HCT116 (cell line): ENCODE data around the gene B3GALNT2. TPM values are rescaled to one million over a fixed set of nuclear protein-coding genes. Genes with fewer than 3 reads are reported as not detected.
"Not testable (repeated sequence)": the region's sequence is repeated elsewhere in the genome, so short reads cannot be mapped to it uniquely, and the experiment has no call there.

ENCODE experiments used
- ATAC-seq: fragments of 200-7000 bp; cut with Tn5 transposase; 2 replicates; pipeline ENCODE4 v1.9.1; 2020; ENCODE audit warnings: mild to moderate bottlenecking, moderate library complexity
- BruUV-seq: library from RNA; stranded (reverse); fragments of 400-500 nt; replicated peaks from 2 replicates; lab custom pipeline; 2021; lab: Mats Ljungman, UMichigan
- CTCF ChIA-PET: fragments of 300-600 bp; sonication (Branson Sonifier 250); formaldehyde crosslinking; loops from one replicate; lab custom pipeline; 2021; ENCODE audit warnings: antibody characterized with exemption; lab: Charles Lee
- POLR2A ChIA-PET: fragments of 300-600, 350-600 bp; sonication (Branson Sonifier 250); formaldehyde crosslinking; loops from one replicate; lab custom pipeline; 2021; ENCODE audit warnings: antibody characterized with exemption; lab: Charles Lee
- RAD21 ChIA-PET, 2 experiments: fragments of 300-600 bp; sonication (Branson Sonifier 250); formaldehyde crosslinking; loops; one replicate each; lab custom pipeline; 2023; ENCODE audit warnings: low total read pairs in 2 of 2; ENCODE audit not compliant: uncharacterized antibody in 2 of 2, unreplicated experiment in 2 of 2, low non-redundant PET in 1 of 2; lab: Charles Lee
- DNase-seq: peaks from one replicate; pipeline ENCODE4 v3.0.0-alpha.2; 2010; ENCODE audit warnings: low read depth, low spot score
- H2AFZ ChIP-seq: fragments of 200-600 bp; shearing (Covaris generic), sonication (generic); 2 replicates; pipeline ENCODE4 v1.6.1; 2017; ENCODE audit warnings: low read depth, mixed run types, mixed read lengths, antibody characterized with exemption, low read length; ENCODE audit not compliant: poor library complexity, severe bottlenecking
- H3K27ac ChIP-seq: 2 replicates; pipeline ENCODE4 v1.5.1; 2012; ENCODE audit warnings: low read depth, low read length
- H3K27me3 ChIP-seq: fragments of 200-600 bp; sonication (generic); 2 replicates; pipeline ENCODE4 v1.6.1; 2016; ENCODE audit warnings: mixed run types, low read length, mixed read lengths; ENCODE audit not compliant: insufficient read depth
- H3K36me3 ChIP-seq, 2 experiments: fragments of 200-500 bp in 1 of 2; fragments of 200-600 bp in 1 of 2; sonication (Bioruptor generic) in 1 of 2; sonication (generic) in 1 of 2; 2 replicates each; pipeline versions ENCODE4 v1.5.1 to v1.6.1; 2014 to 2016; ENCODE audit warnings: low read length in 2 of 2, inconsistent platforms in 1 of 2, mixed read lengths in 1 of 2, mixed run types in 1 of 2; ENCODE audit not compliant: insufficient read depth in 2 of 2, control insufficient read depth in 1 of 2
- H3K4me1 ChIP-seq, 2 experiments: fragments of 200-600 bp in 1 of 2; sonication (generic) in 1 of 2; 2 replicates each; pipeline versions ENCODE4 v1.5.1 to v1.6.1; 2012 to 2017; ENCODE audit warnings: low read length in 2 of 2, inconsistent platforms in 1 of 2, mild to moderate bottlenecking in 1 of 2, mixed read lengths in 1 of 2, mixed run types in 1 of 2, moderate library complexity in 1 of 2; ENCODE audit not compliant: insufficient read depth in 2 of 2, control insufficient read depth in 1 of 2
- H3K4me2 ChIP-seq: fragments of 200-600 bp; sonication (generic); 2 replicates; pipeline ENCODE4 v1.6.1; 2017; ENCODE audit warnings: mixed run types, low read length, mixed read lengths
- H3K4me3 ChIP-seq, 2 experiments: fragments of 200-600 bp in 1 of 2; sonication (generic) in 1 of 2; replicated peaks in 1 of 2; 2 replicates each; pipeline ENCODE4 v1.5.1; 2011 to 2016; ENCODE audit warnings: low read length in 2 of 2, control low read depth in 1 of 2, low read depth in 1 of 2, mild to moderate bottlenecking in 1 of 2, mixed read lengths in 1 of 2, mixed run types in 1 of 2
- H3K79me2 ChIP-seq: fragments of 200-600 bp; sonication (generic); 2 replicates; pipeline ENCODE4 v1.6.1; 2017; ENCODE audit warnings: mild to moderate bottlenecking, mixed run types, low read length, moderate library complexity, mixed read lengths; ENCODE audit not compliant: insufficient read depth
- H3K9ac ChIP-seq: fragments of 200-600 bp; sonication (generic); 2 replicates; pipeline ENCODE4 v1.6.1; 2016; ENCODE audit warnings: low read length, mixed read lengths
- H3K9me2 ChIP-seq: fragments of 200-600 bp; sonication (generic), shearing (Covaris generic); 2 replicates; pipeline ENCODE4 v1.6.1; 2017; ENCODE audit warnings: mixed run types, mild to moderate bottlenecking, moderate library complexity; ENCODE audit not compliant: insufficient read depth
- H3K9me3 ChIP-seq, 2 experiments: fragments of 200-500 bp in 1 of 2; fragments of 200-600 bp in 1 of 2; sonication (Bioruptor generic) in 1 of 2; sonication (generic) in 1 of 2; 2 replicates each; pipeline ENCODE4 v1.6.1; 2014 to 2017; ENCODE audit warnings: low read length in 2 of 2, mixed read lengths in 2 of 2, inconsistent platforms in 1 of 2, low read depth in 1 of 2, mild to moderate bottlenecking in 1 of 2, mixed run types in 1 of 2, moderate library complexity in 1 of 2; ENCODE audit not compliant: control insufficient read depth in 1 of 2, insufficient read depth in 1 of 2
- H4K20me1 ChIP-seq: fragments of 200-600 bp; sonication (generic), shearing (Covaris generic); 2 replicates; pipeline ENCODE4 v1.6.1; 2017; ENCODE audit warnings: mixed run types, mild to moderate bottlenecking, moderate library complexity; ENCODE audit not compliant: insufficient read depth
- ATF3 ChIP-seq: IDR thresholded peaks from 2 replicates; pipeline ENCODE4 v1.6.1; 2012
- CBX3 ChIP-seq: IDR thresholded peaks from 2 replicates; pipeline ENCODE4 v1.6.1; 2012; ENCODE audit warnings: low read depth
- CEBPB ChIP-seq: IDR thresholded peaks from 2 replicates; pipeline ENCODE4 v1.6.1; 2012; ENCODE audit warnings: low read depth
- CTCF ChIP-seq, 3 experiments: fragments of 200-600 bp in 1 of 3; sonication (generic) in 1 of 3; IDR thresholded peaks in 2 of 3; conservative IDR thresholded peaks in 1 of 3; 2 replicates each; pipeline ENCODE4 v1.5.1; 2012 to 2017; ENCODE audit warnings: low read depth in 2 of 3, low read length in 2 of 3, antibody characterized with exemption in 1 of 3, borderline replicate concordance in 1 of 3, control low read depth in 1 of 3, mild to moderate bottlenecking in 1 of 3, mixed read lengths in 1 of 3, mixed run types in 1 of 3, moderate library complexity in 1 of 3; ENCODE audit not compliant: insufficient read depth in 1 of 3
- EGR1 ChIP-seq: IDR thresholded peaks from 2 replicates; pipeline ENCODE4 v1.6.1; 2012; ENCODE audit warnings: low read depth
- EZH2phosphoT487 ChIP-seq: fragments of 200-600 bp; IDR thresholded peaks from 2 replicates; pipeline ENCODE4 v1.6.1; 2018; ENCODE audit warnings: antibody characterized with exemption, borderline replicate concordance
- POLR2A ChIP-seq: IDR thresholded peaks from 2 replicates; pipeline ENCODE4 v1.7.0; 2011; ENCODE audit warnings: borderline replicate concordance; ENCODE audit not compliant: insufficient read depth, insufficient read length; ENCODE audit errors: extremely low read depth
- POLR2AphosphoS5 ChIP-seq: IDR thresholded peaks from 2 replicates; pipeline ENCODE4 v1.6.1; 2011; ENCODE audit warnings: mild to moderate bottlenecking, low read depth, low read length, moderate library complexity
- SIN3A ChIP-seq: IDR thresholded peaks from 2 replicates; pipeline ENCODE4 v1.6.1; 2012; ENCODE audit warnings: low read depth
- TCF7L2 ChIP-seq: IDR thresholded peaks from 2 replicates; pipeline ENCODE4 v1.7.0; 2011; ENCODE audit warnings: borderline replicate concordance, inconsistent platforms; ENCODE audit not compliant: insufficient read depth, insufficient read length; ENCODE audit errors: extremely low read depth
- YY1 ChIP-seq: IDR thresholded peaks from 2 replicates; pipeline ENCODE4 v1.6.1; 2011; ENCODE audit warnings: low read length, low read depth, moderate library complexity, mild to moderate bottlenecking; ENCODE audit not compliant: insufficient replicate concordance; ENCODE audit errors: extremely low read depth
- ZFX ChIP-seq: fragments of 450-650 bp; IDR thresholded peaks from 2 replicates; pipeline ENCODE4 v1.6.1; 2017
- intact Hi-C: fragments of 100-400 bp; cut with micrococcal nuclease; formaldehyde crosslinking; loops from 2 replicates; pipeline ENCODE4 v1.10.0; 2022
- total RNA-seq: library from RNA; stranded (reverse); gene quantifications from one replicate; pipeline ENCODE4 v1.2.1, GENCODE V29; 2021; ENCODE audit not compliant: unreplicated experiment
- TF ChIP-seq, protein P1 (sequence below): IDR thresholded peaks from 2 replicates; pipeline ENCODE4 v1.6.1; 2012; ENCODE audit warnings: low read depth

B3GALNT2 gene
- total RNA-seq, 1 experiment from 2014 or later = 36.8 TPM

GRCh38 chr1:235465066-235465465 is 39.2 kb downstream of the B3GALNT2 start (continued):
- TF ChIP-seq YY1 (no peak), CBX3 (no peak), EZH2phosphoT487 (no peak)

- H2AFZ ChIP-seq, BruUV-seq, H3K9me2 ChIP-seq, H3K4me3 ChIP-seq, H3K4me1 ChIP-seq, RAD21 ChIA-PET, H3K79me2 ChIP-seq, intact Hi-C loops, H4K20me1 ChIP-seq, POLR2A ChIA-PET, H3K9me3 ChIP-seq, CTCF ChIA-PET, DNase-seq, H3K4me2 ChIP-seq, H3K9ac ChIP-seq, H3K27ac ChIP-seq, ATAC-seq, H3K36me3 ChIP-seq, H3K27me3 ChIP-seq: not testable (repeated sequence)
Measured at GRCh38 chr1:235462832-235463231, 41.4 kb downstream of the B3GALNT2 start.

GRCh38 chr1:235461954-235462353 is 42.3 kb downstream of the B3GALNT2 start:
- ChIA-PET CTCF (no interaction called here), POLR2A (no interaction called here), RAD21 (no interaction called here)
- DNase-seq (no peak), ATAC-seq (no peak)
- Histone ChIP-seq H3K9me2 (no peaks in the 10 kb centered on the region), H2AFZ (no peak overlapping the region), H3K27me3 (no peaks in the 10 kb centered on the region), H3K79me2 (no peaks in the 10 kb centered on the region), H3K36me3 (peaks cover 5 to 9% of the 10 kb centered on the region in 2 experiments; a peak in 1 of 4 replicates), H4K20me1 (no peaks in the 10 kb centered on the region), H3K9me3 (no peaks in the 10 kb centered on the region), H3K4me1 (no peaks in the 10 kb centered on the region), H3K9ac (no peak overlapping the region), H3K4me2 (no peak overlapping the region), H3K27ac (no peak overlapping the region), H3K4me3 (no peak overlapping the region)
- no TSS peak for BruUV-seq
- TF ChIP-seq ATF3 = no peak
- no peak for TF ChIP-seq CTCF (IDR thresholded peaks at IDR 0.05 in 2 of 3, conservative IDR thresholded peaks at IDR 0.05 in 1 of 3; ENCODE audit: borderline replicate concordance in 1 of 3, insufficient read depth in 1 of 3, low read depth in 2 of 3, low read length in 2 of 3)
- TF ChIP-seq CBX3 = no peak
- TF ChIP-seq SIN3A = no peak
- TF ChIP-seq EGR1 = no peak
- no peak for TF ChIP-seq POLR2A
- no peak for TF ChIP-seq CEBPB
- no peak for TF ChIP-seq ZFX
- no peak for TF ChIP-seq TCF7L2
- TF ChIP-seq, protein P1, sequence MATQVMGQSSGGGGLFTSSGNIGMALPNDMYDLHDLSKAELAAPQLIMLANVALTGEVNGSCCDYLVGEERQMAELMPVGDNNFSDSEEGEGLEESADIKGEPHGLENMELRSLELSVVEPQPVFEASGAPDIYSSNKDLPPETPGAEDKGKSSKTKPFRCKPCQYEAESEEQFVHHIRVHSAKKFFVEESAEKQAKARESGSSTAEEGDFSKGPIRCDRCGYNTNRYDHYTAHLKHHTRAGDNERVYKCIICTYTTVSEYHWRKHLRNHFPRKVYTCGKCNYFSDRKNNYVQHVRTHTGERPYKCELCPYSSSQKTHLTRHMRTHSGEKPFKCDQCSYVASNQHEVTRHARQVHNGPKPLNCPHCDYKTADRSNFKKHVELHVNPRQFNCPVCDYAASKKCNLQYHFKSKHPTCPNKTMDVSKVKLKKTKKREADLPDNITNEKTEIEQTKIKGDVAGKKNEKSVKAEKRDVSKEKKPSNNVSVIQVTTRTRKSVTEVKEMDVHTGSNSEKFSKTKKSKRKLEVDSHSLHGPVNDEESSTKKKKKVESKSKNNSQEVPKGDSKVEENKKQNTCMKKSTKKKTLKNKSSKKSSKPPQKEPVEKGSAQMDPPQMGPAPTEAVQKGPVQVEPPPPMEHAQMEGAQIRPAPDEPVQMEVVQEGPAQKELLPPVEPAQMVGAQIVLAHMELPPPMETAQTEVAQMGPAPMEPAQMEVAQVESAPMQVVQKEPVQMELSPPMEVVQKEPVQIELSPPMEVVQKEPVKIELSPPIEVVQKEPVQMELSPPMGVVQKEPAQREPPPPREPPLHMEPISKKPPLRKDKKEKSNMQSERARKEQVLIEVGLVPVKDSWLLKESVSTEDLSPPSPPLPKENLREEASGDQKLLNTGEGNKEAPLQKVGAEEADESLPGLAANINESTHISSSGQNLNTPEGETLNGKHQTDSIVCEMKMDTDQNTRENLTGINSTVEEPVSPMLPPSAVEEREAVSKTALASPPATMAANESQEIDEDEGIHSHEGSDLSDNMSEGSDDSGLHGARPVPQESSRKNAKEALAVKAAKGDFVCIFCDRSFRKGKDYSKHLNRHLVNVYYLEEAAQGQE = no peak
- no peak for TF ChIP-seq POLR2AphosphoS5
- intact Hi-C loops = no loop called here
